GM21723 (cell line): ENCODE data around the gene APBB3.
"Not testable (repeated sequence)": the region's sequence is repeated elsewhere in the genome, so short reads cannot be mapped to it uniquely, and the experiment has no call there.

ENCODE experiments used
- ATAC-seq: cut with Tn5 transposase; IDR thresholded peaks from one replicate; pipeline ENCODE4 v1.9.1; 2021; ENCODE audit warnings: mild to moderate bottlenecking, moderate library complexity; ENCODE audit not compliant: unreplicated experiment

The APBB3 gene, protein sequence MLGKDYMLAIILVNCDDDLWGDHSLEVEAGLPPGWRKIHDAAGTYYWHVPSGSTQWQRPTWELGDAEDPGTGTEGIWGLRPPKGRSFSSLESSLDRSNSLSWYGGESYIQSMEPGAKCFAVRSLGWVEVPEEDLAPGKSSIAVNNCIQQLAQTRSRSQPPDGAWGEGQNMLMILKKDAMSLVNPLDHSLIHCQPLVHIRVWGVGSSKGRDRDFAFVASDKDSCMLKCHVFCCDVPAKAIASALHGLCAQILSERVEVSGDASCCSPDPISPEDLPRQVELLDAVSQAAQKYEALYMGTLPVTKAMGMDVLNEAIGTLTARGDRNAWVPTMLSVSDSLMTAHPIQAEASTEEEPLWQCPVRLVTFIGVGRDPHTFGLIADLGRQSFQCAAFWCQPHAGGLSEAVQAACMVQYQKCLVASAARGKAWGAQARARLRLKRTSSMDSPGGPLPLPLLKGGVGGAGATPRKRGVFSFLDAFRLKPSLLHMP

DNA sequence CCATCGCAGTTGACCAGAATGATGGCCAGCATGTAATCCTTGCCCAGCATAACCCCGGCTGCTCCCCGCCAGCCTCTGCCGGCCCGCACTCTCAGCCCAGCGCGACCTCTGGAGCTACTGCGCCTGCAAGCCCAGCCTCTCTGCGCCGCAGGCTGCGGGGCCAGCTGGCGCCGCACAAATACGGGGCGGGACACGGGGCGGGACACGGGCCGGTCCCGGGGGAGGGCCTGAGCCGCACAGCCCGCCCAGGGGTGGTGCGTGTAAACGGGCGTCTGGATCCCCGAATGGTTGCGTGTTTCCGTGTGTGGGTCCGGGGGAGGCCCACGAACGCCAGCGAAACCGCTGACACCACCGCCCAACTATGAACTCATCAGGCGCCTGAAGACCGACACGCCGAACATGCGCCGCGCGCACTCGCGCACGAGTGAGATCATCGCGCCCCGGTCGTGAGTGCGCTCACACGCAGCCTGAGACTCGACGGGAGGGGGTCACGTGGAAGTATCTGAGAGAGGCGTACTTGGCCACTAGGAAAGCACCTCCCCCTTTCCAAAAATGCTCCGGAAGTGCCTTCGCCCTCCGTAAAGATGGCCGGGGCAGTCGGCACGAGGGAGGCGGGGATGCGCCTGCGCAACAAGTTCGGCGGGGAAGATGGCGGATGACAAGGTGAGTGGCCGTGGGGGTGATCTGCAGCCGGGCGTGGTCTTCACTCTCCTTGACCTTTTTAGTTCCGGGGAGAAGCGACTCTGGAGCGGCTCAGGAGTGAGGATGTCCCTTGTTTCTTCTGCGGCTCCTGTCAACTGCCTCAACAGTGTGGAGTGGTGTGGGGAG lies at the start of gene APBB3, which contains the start of gene SLC35A4:
TSS of gene APBB3 (minus strand) at position 403 of the 828 bp plus-strand sequence. CDS start at position 50, 353 bp downstream.
TSS of gene SLC35A4 (plus strand) at position 633 of the 828 bp plus-strand sequence. CDS start 2,342 bp downstream, outside the sequence.
- peak; percentile 86 for ATAC-seq

DNA sequence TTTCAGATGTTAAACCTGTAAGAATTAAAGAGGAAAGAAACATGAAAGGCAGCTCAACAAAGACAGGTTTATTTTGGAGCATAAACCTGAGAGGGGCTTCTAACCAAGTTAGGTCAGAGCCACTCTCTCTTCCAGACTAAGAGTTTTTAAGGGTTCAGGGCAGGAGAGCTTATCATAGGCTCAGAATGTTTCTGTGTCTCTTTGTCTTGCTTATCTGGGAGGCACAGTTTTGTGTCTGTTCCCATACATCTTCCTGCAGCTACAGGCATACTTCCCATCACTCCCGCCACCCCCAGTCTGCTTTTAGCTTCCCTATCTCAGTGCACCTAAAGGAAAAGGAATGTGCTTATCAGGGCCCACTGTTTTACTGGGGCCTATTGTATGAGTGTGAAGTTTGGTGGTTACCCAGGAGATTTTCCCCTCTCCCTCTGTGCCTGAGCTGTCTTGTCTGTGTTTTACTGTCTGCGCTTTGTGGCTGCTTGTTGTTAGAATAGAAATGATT lies 46.7 kb upstream of the APBB3 start:
- no peak for ATAC-seq

DNA sequence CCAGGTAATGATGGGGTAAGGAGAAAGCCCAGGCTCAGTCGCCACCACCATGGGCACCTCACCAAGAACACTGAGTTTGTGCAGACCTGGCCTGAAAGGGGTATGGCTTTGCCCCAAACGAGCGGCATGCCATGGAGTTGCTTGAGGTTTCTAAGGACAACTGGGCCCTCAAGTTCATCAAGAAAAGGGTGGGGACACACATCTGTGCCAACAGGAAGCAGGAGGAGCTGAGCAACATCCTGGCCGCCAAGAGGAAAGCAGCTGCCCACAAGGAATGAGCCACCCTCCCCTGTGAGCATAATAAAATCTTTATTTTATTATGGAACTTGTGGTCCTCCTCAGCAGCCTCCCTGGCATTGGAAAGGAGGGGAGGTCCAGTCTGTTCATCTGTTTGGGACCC lies 44.7 kb upstream of the APBB3 start:
- no peak for ATAC-seq

DNA sequence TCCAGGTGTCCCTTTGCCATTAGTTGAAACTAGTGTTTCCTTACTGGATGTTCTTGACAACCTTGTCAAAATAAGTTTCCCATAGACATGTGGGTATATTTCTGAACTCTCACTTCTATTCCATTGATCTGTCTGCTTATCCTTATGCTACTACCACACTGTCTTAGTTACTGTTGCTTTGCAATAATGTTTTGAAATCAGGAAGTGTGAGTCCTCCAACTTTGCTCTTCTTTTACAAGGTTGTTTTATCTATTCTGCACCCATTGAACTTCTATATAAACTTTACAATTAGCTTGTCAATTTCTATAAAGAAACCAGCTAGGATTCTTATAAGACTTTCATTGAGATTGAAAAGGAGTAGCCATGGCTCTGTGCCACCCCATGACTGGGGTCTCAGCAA lies 44.3 kb upstream of the APBB3 start:
- ATAC-seq: no peak

GRCh38 chr5:140607031-140607430 lies 42.6 kb upstream of the APBB3 start:
- ATAC-seq: no peak

- ATAC-seq: no peak
These were observed 41.5 kb upstream of the APBB3 start for GRCh38 chr5:140605879-140606278.

- ATAC-seq: no peak
These were observed 39.3 kb upstream of the APBB3 start for GRCh38 chr5:140603734-140604133.

GRCh38 chr5:140603446-140603698 lies 39.0 kb upstream of the APBB3 start:
- not testable (repeated sequence) for ATAC-seq

DNA sequence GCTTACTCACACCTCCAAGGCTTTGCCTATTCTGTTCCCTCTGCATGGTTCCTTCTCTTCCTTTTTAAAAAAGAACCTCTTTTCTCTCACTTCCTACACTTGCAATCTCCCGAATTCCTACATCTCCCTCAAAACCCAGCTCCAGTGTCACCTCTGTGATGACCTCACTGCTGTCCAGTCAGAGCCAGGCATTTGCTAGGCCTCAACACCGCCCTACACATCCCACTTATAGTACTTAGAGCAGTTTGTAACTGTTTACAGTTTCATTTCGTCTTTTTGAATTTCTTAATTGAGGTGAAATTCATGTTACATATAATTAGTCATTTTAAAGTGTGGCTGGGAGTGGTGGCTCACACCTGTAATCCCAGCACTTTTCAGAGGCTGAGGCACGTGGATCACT lies 37.7 kb upstream of the APBB3 start:
- no peak for ATAC-seq

- no peak for ATAC-seq
These were observed 35.7 kb upstream of the APBB3 start for GRCh38 chr5:140600096-140600495.

DNA sequence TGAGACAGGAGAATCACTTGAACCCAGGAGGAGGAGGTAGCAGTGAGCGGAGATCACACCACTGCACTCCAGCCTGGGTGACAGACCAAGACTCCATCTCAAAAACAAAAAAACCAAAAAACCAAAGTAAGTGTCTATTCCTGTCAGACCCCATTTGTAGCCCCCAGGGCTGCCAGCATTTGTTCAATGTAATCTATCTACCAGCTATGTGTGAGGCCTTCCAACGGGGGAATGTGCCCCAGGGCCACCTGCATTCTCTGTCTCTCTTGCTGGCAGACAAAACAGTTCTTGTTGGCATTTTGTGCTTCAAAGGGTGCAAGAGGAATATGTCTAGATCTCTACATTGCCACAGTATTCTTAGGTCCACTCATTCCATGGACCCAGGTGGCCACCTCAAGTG lies 34.4 kb upstream of the APBB3 start:
- ATAC-seq: no peak

DNA sequence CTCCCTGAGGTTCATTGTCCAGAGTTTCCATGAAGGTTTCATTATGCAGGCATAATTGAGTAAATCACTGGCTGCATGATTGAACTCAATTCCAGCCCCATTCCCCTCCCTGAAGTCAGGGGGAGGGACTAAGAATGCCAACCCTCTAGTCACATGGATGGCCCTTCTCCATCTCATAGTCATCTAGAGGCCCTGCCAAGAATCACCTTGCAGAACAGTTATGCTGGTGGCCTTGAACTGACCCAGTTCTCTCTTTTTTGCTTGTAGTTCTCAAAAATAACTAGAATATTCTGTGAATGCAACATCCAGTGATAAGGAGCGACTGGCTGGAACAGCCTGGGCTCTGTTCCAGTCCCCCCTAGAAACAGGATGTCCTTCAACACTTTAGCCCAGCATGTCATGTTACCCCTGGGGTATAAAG lies 31.9 kb upstream of the APBB3 start:
- ATAC-seq: no peak

DNA sequence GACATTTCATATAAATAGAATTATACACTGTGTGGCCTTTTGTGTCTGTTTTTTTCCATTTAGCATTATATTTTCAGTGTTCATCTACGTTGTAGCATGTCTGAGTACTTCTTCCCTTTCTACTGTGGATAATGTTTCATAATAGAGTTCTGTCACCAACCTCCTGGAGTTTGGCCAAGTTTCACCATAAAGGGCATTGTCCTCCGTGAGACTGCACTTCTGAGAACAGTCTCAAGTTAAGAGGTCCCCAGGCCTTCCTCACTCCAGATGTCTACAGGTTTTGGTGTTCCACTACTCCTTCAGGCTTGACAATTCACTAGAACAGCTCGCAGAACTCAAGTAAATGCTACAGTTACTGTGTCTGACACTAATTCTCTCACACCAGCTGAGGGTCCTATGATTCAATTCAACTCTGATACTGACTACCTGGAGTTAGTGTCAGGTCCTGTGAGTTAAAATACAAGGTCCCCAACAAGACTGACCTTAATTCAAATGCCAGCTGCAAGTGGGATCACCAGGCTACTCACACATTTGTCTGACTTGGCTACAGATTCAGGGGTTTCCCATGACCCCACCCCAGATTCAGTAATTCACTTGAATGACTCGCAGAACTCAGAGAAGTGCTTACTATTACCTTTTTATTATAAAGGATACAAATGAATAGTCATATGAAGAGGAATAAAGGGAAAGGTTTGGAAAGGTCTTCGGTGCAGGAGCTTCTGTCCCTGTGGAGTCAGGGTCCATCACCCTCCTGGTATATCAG lies 31.3 kb upstream of the APBB3 start:
- no peak for ATAC-seq

DNA sequence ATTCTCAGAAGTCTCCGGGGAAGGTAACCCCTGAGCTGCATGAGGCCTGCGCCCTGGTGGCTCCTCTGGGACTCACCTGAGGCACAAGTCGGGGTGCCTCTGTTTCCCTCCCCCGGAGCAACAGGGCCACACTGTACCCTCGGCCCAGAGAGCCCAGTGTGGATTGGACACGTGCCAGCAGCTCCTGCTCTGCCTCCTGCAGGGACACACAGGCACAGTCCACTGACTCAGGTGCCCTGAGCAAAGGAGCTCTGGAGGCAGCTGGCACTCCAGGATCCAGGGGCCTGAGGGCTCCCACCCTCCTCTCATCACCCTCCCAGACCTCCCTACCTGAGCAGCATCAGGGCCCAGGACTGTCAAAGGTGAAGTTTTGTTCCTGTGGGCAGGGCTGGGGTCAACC lies 29.8 kb upstream of the APBB3 start:
- no peak for ATAC-seq

GRCh38 chr5:140593070-140593469 lies 28.7 kb upstream of the APBB3 start:
- ATAC-seq: not testable (repeated sequence)

- ATAC-seq: no peak
These were observed 27.5 kb upstream of the APBB3 start for GRCh38 chr5:140591747-140592372.

- no peak for ATAC-seq
These were observed 26.5 kb upstream of the APBB3 start for GRCh38 chr5:140590861-140591260.

GRCh38 chr5:140588311-140589070 lies 24.1 kb upstream of the APBB3 start:
- ATAC-seq: no peak

GRCh38 chr5:140587495-140587894 lies 23.1 kb upstream of the APBB3 start:
- no peak for ATAC-seq
